HepG2 (cell line): ENCODE measurements around the gene DUOXA2. TPM values are rescaled to one million over a fixed set of nuclear protein-coding genes. Genes with fewer than 3 reads are reported as not detected.

Experiments
- ATAC-seq: fragments of 200-7000 bp; cut with Tn5 transposase; 3 replicates; pipeline ENCODE4 v1.9.1; 2020; ENCODE audit warnings: mild to moderate bottlenecking, moderate library complexity
- BruUV-seq: library from RNA; stranded (reverse); fragments of 400-500 nt; replicated peaks from 2 replicates; lab custom pipeline; 2021; lab: Mats Ljungman, UMichigan
- CTCF ChIA-PET: fragments of 300-600 bp; formaldehyde crosslinking; extraction: SDS; loops from one replicate; lab custom pipeline; 2021; ENCODE audit warnings: low total read pairs, inconsistent platforms, low intra/inter-chr PET ratio; lab: Yijun Ruan, JAX
- POLR2A ChIA-PET: fragments of 350-600 bp; sonication (Branson Sonifier 250); formaldehyde crosslinking; loops from one replicate; lab custom pipeline; 2020; ENCODE audit warnings: antibody characterized with exemption, inconsistent platforms; lab: Yijun Ruan, JAX
- DNase-seq: peaks from one replicate; pipeline ENCODE4 v3.0.0-alpha.2; 2015; ENCODE audit warnings: low spot score
- FAIRE-seq: peaks from 3 replicates; lab custom pipeline; 2011; peaks lifted over from hg19 to GRCh38; lab: Jason Lieb, UNC
- H2AFZ ChIP-seq: one replicate; pipeline ENCODE4 v1.6.1; 2011; ENCODE audit warnings: low read length, inconsistent platforms
- H3K27ac ChIP-seq: fragments of 300-600 bp; 3 replicates; pipeline ENCODE4 v1.8.0; 2011; ENCODE audit warnings: mixed run types, mild to moderate bottlenecking, mixed read lengths, low read length, inconsistent platforms; ENCODE audit not compliant: insufficient read depth; ENCODE audit errors: extremely low read length
- H3K27me3 ChIP-seq, 2 experiments: fragments of 200-600 bp in 1 of 2; 2 replicates in 1 of 2; 3 replicates in 1 of 2; pipeline versions ENCODE4 v1.6.0 to v1.8.0; 2011; ENCODE audit warnings: low read length in 2 of 2, mild to moderate bottlenecking in 2 of 2, moderate library complexity in 2 of 2, inconsistent platforms in 1 of 2; ENCODE audit not compliant: insufficient read depth in 2 of 2, control insufficient read depth in 1 of 2
- H3K36me3 ChIP-seq, 2 experiments: fragments of 200-600 bp in 1 of 2; replicated peaks in 1 of 2; 2 replicates in 1 of 2; 3 replicates in 1 of 2; pipeline versions ENCODE4 v1.5.1 to v1.8.0; 2011; ENCODE audit warnings: low read length in 2 of 2, inconsistent platforms in 1 of 2; ENCODE audit not compliant: insufficient read depth in 2 of 2, control insufficient read depth in 1 of 2
- H3K4me1 ChIP-seq: 2 replicates; pipeline ENCODE4 v1.5.1; 2012; ENCODE audit warnings: low read length, inconsistent platforms; ENCODE audit not compliant: insufficient read depth
- H3K4me2 ChIP-seq: 2 replicates; pipeline ENCODE4 v1.6.0; 2011; ENCODE audit warnings: low read depth, low read length, inconsistent platforms
- H3K4me3 ChIP-seq, 3 experiments: fragments of 200-600 bp in 1 of 3; sonication (generic), shearing (Covaris generic) in 1 of 3; replicated peaks in 1 of 3; 2 replicates each; pipeline ENCODE4 v1.5.1; 2011 to 2016; ENCODE audit warnings: low read length in 3 of 3, inconsistent platforms in 2 of 3, low read depth in 2 of 3, mild to moderate bottlenecking in 2 of 3, control low read depth in 1 of 3, mixed read lengths in 1 of 3; ENCODE audit not compliant: insufficient read depth in 1 of 3
- H3K79me2 ChIP-seq: one replicate; pipeline ENCODE4 v1.6.1; 2011; ENCODE audit warnings: low read length, inconsistent platforms; ENCODE audit not compliant: insufficient read depth
- H3K9ac ChIP-seq: 2 replicates; pipeline ENCODE4 v1.6.0; 2011; ENCODE audit warnings: mild to moderate bottlenecking, low read depth, low read length, inconsistent platforms; ENCODE audit not compliant: insufficient read depth
- H3K9me3 ChIP-seq: 2 replicates; pipeline ENCODE4 v1.5.1; 2012; ENCODE audit warnings: mild to moderate bottlenecking, low read length
- H4K20me1 ChIP-seq: 2 replicates; pipeline ENCODE4 v1.6.0; 2011; ENCODE audit warnings: inconsistent platforms, mild to moderate bottlenecking, low read length, moderate library complexity; ENCODE audit not compliant: insufficient read depth
- THAP11 ChIP-seq: IDR thresholded peaks from 2 replicates; pipeline ENCODE4 v1.6.1; 2016; ENCODE audit warnings: missing biosample characterization, missing genetic modification reagents
- ZNF317 ChIP-seq: sonication (generic); formaldehyde crosslinking; IDR thresholded peaks from 2 replicates; pipeline ENCODE4 v1.5.0; 2020; ENCODE audit warnings: mild to moderate bottlenecking, missing genetic modification reagents
- WGBS: methylation state at CpG from one replicate; pipeline ENCODE4 v1.1.6; 2017; ENCODE audit warnings: low lambda C conversion rate; 5-methylcytosine and 5-hydroxymethylcytosine counted together
- in situ Hi-C: cut with HindIII; loops from 2 replicates; pipeline ENCODE4 v1.10.0; 2017; ENCODE audit warnings: low pct_unique_long_range_greater_than_20kb; ENCODE audit not compliant: extremely low pct_ligation_motif_present
- intact Hi-C: fragments of 100-400 bp; cut with micrococcal nuclease; formaldehyde crosslinking; loops from one replicate; pipeline ENCODE4 v1.10.0; 2022; ENCODE audit not compliant: unreplicated experiment
- polyA plus RNA-seq, 8 experiments: library from polyadenylated mRNA; depleted of rRNA in 3 of 8; stranded (reverse) in 7 of 8; unstranded in 1 of 8; fragments of >200 nt; fragmentation: Illumina TruSeq in 4 of 8; extraction: Trizol in 4 of 8; gene quantifications; 2 replicates each; pipeline versions ENCODE4 v1.2.1 to v1.2.3, GENCODE V29; 2011 to 2016; ENCODE audit warnings: low read depth in 4 of 8, missing spikeins in 1 of 8, mixed read lengths in 1 of 8; ENCODE audit not compliant: insufficient read depth in 1 of 8
- total RNA-seq, 5 experiments: library from RNA; depleted of rRNA; stranded (reverse); fragments of >200 nt; fragmentation: Illumina TruSeq; extraction: Trizol; gene quantifications; 2 replicates each; pipeline ENCODE4 v1.2.3, GENCODE V29; 2016; ENCODE audit warnings: low read depth in 1 of 5
- TF ChIP-seq, protein P1 (sequence below): sonication (generic); formaldehyde crosslinking; IDR thresholded peaks from 2 replicates; pipeline ENCODE4 v1.4.0; 2020; ENCODE audit warnings: missing genetic modification reagents, mild to moderate bottlenecking, borderline replicate concordance
- TF ChIP-seq, protein P2 (sequence below): sonication (generic); formaldehyde crosslinking; IDR thresholded peaks from 2 replicates; pipeline ENCODE4 v1.5.1; 2020; ENCODE audit warnings: mild to moderate bottlenecking, missing genetic modification reagents, moderate library complexity

DUOXA2 gene
- total and polyA plus RNA-seq, 2 of the 13 experiments (the other 11 are each of a cell fraction or from before 2014, with no cell fraction given), result 0.32 TPM; not detected in 1

DNA sequence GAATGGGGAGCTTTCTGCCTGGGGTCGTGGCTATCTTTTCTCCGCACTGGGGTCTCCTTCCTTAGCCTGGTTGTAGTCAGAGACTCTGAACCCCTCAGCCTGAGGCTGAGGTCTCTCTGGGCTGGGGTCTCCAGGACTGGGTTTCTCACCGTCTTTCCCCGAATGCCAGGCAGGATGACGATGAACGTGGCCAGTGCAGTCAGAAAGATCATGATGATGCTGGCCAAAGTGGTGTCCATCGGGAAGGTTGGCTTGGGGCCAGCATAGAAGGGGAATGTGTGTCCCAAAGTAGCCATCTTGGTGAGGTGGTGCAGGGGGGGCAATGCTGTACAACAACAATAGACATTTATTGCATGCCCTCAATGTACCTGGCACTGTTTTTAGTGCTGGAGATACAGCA lies 8.6 kb downstream of the DUOXA2 start:
- no peak overlapping the region for H3K27ac ChIP-seq
- intact Hi-C loops, result no loop called here
- H4K20me1 ChIP-seq, result no peaks in the 10 kb centered on the region
- CTCF ChIA-PET, result no interaction called here
- H3K36me3 ChIP-seq, result no peaks in the 10 kb centered on the region
- peaks cover 0 to 3% of the 10 kb centered on the region in 2 experiments; a peak in 3 of 5 replicates for H3K27me3 ChIP-seq
- BruUV-seq, result no TSS peak
- WGBS, result 83% methylated on average over 7 of the region's 7 CpGs
- H3K9ac ChIP-seq, result no peak overlapping the region
- no peaks in the 10 kb centered on the region for H3K79me2 ChIP-seq
- POLR2A ChIA-PET, result no interaction called here
- no peak overlapping the region for H3K4me3 ChIP-seq
- H2AFZ ChIP-seq, result no peak overlapping the region
- peaks cover 3% of the 10 kb centered on the region for H3K4me1 ChIP-seq
- no peak overlapping the region for H3K4me2 ChIP-seq
- no peak for FAIRE-seq
- ATAC-seq, result no peak
- TF ChIP-seq, protein P1, sequence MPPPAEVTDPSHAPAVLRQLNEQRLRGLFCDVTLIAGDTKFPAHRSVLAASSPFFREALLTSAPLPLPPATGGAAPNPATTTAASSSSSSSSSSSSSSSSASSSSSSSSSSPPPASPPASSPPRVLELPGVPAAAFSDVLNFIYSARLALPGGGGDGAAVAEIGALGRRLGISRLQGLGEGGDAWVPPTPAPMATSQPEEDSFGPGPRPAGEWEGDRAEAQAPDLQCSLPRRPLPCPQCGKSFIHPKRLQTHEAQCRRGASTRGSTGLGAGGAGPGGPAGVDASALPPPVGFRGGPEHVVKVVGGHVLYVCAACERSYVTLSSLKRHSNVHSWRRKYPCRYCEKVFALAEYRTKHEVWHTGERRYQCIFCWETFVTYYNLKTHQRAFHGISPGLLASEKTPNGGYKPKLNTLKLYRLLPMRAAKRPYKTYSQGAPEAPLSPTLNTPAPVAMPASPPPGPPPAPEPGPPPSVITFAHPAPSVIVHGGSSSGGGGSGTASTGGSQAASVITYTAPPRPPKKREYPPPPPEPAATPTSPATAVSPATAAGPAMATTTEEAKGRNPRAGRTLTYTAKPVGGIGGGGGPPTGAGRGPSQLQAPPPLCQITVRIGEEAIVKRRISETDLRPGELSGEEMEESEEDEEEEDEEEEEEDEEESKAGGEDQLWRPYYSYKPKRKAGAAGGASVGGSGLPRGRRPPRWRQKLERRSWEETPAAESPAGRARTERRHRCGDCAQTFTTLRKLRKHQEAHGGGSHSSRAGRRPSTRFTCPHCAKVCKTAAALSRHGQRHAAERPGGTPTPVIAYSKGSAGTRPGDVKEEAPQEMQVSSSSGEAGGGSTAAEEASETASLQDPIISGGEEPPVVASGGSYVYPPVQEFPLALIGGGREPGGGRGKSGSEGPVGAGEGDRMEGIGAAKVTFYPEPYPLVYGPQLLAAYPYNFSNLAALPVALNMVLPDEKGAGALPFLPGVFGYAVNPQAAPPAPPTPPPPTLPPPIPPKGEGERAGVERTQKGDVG (CRISPR knock-in tag), result no peak
- TF ChIP-seq THAP11 (CRISPR knock-in tag) (no peak), ZNF317 (CRISPR knock-in tag) (no peak)
- TF ChIP-seq, protein P2, sequence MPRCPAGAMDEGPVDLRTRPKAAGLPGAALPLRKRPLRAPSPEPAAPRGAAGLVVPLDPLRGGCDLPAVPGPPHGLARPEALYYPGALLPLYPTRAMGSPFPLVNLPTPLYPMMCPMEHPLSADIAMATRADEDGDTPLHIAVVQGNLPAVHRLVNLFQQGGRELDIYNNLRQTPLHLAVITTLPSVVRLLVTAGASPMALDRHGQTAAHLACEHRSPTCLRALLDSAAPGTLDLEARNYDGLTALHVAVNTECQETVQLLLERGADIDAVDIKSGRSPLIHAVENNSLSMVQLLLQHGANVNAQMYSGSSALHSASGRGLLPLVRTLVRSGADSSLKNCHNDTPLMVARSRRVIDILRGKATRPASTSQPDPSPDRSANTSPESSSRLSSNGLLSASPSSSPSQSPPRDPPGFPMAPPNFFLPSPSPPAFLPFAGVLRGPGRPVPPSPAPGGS (CRISPR knock-in tag), result no peak
- in situ Hi-C loops, result loop anchor here (10.0 kb wide), 2 partner anchors 58 to 158 kb away; no protein-coding TSS in a partner anchor
- no peaks in the 10 kb centered on the region for H3K9me3 ChIP-seq
- no peak for DNase-seq
